ENCODE data around the gene KLHL42.

Gene KLHL42

DNA sequence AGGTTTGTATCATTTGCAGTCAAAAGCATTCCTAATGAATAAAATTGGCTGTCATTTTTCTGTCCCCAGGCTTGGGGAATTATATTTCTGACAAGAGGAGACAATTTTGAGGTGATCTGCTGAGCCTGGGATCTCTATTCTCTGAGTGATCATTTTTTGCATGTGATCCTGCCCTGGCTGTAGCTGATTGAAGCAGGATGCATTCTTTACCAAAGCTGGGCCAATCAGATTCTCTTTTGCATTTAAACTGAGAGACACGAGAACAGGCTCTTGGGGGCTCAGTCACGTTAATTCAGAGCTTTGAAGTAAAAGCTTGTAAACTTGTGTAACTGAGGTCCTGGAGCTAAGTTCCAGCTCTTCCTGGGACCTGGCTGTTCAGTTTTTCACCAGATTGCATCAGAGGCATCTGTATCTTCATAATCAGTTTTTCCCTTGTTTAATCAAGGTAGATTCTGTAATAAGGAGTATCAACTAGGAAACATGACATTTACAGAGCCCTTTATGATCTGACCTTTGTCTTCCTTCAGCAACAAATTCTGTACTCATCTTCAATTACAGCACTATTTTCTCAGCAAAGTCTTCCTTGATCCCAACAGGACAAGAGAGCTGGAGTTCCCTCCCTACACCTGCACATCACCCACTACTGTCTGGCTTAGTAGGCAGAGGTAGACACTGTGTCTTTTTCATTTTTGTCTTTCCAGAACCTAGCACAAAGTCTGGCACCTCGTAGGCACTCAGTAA is 35.0 kb downstream of the KLHL42 start:
- Mint-ChIP-seq H3K27me3 (peaks cover 7% of the 10 kb centered on the region), H3K27ac (no peak overlapping the region), H3K4me1 (ENCODE audit: low read depth) (peaks cover 5% of the 10 kb centered on the region), H3K36me3 (ENCODE audit: low read depth) (no peaks in the 10 kb centered on the region), H3K4me3 (no peak overlapping the region), H3K9me3 (no peaks in the 10 kb centered on the region)
- intact Hi-C loops (cut with micrococcal nuclease), result no loop called here

DNA sequence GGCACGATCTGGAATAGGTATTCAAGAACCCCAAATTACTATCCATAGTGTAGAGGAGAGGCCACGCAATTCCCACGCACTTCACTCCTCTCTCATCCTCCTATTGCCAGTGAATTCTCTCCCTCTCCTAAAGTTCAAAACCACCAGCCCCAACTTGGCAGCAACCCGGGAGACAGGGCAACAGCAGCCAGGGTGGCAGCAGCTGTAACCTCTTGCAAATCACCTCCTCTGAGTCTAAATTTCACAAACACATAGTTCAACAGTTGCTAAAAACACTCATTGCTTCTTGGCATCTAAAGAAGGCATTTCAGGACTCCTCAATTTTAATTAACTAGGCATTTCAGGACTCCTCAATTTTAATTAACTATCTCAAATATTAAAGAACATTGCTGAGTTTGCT is 37.7 kb downstream of the KLHL42 start:
- intact Hi-C loops (cut with micrococcal nuclease), result no loop called here
- Mint-ChIP-seq H3K4me3 (no peak overlapping the region), H3K9me3 (no peaks in the 10 kb centered on the region), H3K4me1 (ENCODE audit: low read depth) (peaks cover 5% of the 10 kb centered on the region), H3K27ac (no peak overlapping the region), H3K36me3 (ENCODE audit: low read depth) (no peaks in the 10 kb centered on the region), H3K27me3 (peaks cover 3% of the 10 kb centered on the region)

DNA sequence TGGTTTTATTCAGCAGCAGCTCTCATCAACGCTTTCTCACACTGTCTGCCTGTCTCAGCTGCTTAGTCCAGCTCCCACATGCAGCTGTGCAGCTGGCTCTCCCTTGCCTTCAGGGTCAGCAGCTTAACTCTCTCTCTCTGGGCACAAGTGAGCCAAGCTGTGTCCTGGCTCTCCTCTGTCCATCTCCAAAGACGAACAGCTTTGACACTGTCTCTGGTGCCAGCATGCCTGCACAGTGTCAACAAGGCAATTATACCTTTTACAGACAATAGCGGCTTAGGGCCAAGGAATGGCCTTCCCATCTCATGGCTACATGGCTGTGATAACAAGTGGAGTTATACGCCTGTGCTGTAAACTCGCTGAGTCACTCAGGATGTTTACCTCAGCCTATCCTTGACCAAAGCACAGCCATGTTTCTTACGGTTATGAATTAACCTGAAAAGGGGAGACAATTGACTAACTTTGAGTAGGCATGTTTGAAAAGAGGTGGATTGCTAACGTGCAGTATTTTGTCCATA is 38.4 kb downstream of the KLHL42 start:
- peaks cover 3% of the 10 kb centered on the region for H3K27me3 Mint-ChIP-seq
- intact Hi-C loops (cut with micrococcal nuclease), result no loop called here
- peaks cover 5% of the 10 kb centered on the region for H3K4me1 Mint-ChIP-seq (ENCODE audit: low read depth)

GRCh38 chr12:27820564-27820963 is 40.5 kb downstream of the KLHL42 start:
- Mint-ChIP-seq H3K36me3 (ENCODE audit: low read depth) (no peaks in the 10 kb centered on the region), H3K4me3 (no peak overlapping the region), H3K27ac (no peak overlapping the region), H3K4me1 (ENCODE audit: low read depth) (no peaks in the 10 kb centered on the region), H3K9me3 (no peaks in the 10 kb centered on the region), H3K27me3 (peaks cover 6% of the 10 kb centered on the region)
- intact Hi-C loops (cut with micrococcal nuclease), result no loop called here

More for the DNA sequence above, 38.4 kb downstream of the KLHL42 start:
- no peak overlapping the region for H3K4me3 Mint-ChIP-seq
- no peak overlapping the region for H3K27ac Mint-ChIP-seq
- H3K36me3 Mint-ChIP-seq (ENCODE audit: low read depth), result no peaks in the 10 kb centered on the region
- no peaks in the 10 kb centered on the region for H3K9me3 Mint-ChIP-seq

DNA sequence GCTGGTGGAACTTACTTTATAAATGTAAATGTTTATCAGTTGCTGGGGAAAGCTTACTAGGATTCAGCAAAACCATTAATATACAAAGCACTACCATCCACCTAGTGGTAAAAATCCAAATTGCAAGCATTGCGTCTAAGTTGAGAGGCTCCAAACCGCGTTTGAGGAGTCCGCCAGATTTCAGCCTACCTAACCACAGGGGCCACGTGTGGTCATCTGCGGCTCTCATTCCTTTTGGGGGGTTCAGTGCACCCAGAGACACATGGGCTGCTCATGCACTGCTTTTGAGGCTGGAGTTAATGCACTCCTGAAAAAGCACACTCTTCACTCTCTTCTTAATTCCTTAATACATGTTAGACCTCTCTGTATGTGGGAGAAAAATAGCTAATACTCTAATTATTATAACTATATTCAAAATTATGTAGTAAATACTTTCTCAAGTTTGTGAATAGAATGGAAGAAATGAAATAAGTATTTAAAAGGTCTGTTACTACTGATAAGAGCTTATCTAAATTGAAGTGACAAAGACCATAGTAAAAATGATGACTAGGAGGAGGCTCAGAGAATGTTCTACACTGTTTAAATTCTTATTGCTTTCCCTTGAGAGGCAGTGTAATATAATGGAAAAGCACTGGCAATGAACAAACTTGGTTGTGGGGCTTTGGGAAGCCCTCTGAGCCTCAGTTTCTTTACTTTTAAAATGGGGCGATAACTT is 41.4 kb downstream of the KLHL42 start:
- H3K4me3 Mint-ChIP-seq, result no peak overlapping the region
- H3K27me3 Mint-ChIP-seq, result peaks cover 5% of the 10 kb centered on the region
- no peaks in the 10 kb centered on the region for H3K9me3 Mint-ChIP-seq
- H3K4me1 Mint-ChIP-seq (ENCODE audit: low read depth), result no peaks in the 10 kb centered on the region
- H3K36me3 Mint-ChIP-seq (ENCODE audit: low read depth), result no peaks in the 10 kb centered on the region
- intact Hi-C loops (cut with micrococcal nuclease), result loop anchor here (1.0 kb wide), 1 partner anchor 88 kb away; no protein-coding TSS in a partner anchor
- H3K27ac Mint-ChIP-seq, result no peak overlapping the region

DNA sequence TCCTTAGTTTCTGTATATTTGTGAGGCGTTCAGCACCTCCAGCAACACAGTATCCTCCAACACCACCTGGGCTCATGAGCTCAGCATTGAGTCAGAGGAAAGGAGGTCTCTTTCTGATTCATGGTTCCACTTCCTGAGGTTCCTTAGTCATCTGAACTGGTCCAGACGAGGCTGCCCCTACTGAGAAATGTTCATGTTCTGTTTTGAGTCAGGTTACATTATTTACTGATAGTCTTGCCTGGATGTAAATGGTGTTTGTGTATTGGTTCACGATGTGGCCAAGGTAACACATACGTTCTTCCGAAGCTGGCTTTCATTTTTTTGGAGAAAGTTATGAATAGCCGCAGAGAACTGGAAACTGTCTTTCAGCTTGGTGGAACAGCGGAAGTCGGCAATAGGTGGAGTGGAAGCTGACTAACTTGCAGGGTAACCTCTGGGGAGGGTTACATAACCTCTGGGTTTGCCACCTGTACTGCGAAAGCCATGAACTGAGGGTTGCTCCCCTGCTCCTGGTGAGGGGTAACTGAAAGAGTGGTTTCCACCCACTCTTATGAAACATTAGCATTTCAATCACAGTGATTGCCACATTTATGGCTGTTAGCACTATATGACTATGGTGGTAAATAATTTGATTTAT is 42.2 kb downstream of the KLHL42 start:
- Mint-ChIP-seq H3K9me3 (no peaks in the 10 kb centered on the region), H3K36me3 (ENCODE audit: low read depth) (no peaks in the 10 kb centered on the region), H3K27ac (no peak overlapping the region), H3K4me1 (ENCODE audit: low read depth) (no peaks in the 10 kb centered on the region), H3K4me3 (no peak overlapping the region), H3K27me3 (peaks cover 5% of the 10 kb centered on the region)
- intact Hi-C loops (cut with micrococcal nuclease), result no loop called here

DNA sequence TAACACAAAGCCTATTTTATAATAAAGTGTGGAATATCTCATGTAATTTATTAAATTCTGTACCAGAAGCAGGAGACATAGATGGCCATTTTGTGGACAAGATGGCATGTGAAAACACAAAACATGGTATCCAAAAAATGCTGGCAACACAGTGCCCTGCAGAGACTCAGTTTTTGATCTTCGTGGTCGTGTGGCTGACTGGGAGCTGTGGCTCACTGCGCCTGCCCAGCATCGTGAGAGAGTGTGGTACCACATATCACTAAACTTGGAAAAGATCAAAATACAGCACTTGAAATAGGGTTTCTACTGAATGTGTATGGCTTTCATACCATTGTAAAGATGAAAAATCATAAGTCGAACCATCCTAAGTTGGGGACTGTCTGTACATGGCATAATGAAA is 43.0 kb downstream of the KLHL42 start:
- Mint-ChIP-seq H3K36me3 (ENCODE audit: low read depth) (no peaks in the 10 kb centered on the region), H3K4me1 (ENCODE audit: low read depth) (no peaks in the 10 kb centered on the region), H3K9me3 (no peaks in the 10 kb centered on the region), H3K27ac (no peak overlapping the region), H3K27me3 (peaks cover 5% of the 10 kb centered on the region), H3K4me3 (no peak overlapping the region)
- intact Hi-C loops (cut with micrococcal nuclease), result no loop called here

- intact Hi-C loops (cut with micrococcal nuclease), result no loop called here
- Mint-ChIP-seq H3K36me3 (ENCODE audit: low read depth) (no peaks in the 10 kb centered on the region), H3K4me3 (no peak overlapping the region), H3K27me3 (peaks cover 5% of the 10 kb centered on the region), H3K27ac (no peak overlapping the region), H3K9me3 (no peaks in the 10 kb centered on the region), H3K4me1 (ENCODE audit: low read depth) (no peaks in the 10 kb centered on the region)
These were observed 44.3 kb downstream of the KLHL42 start for GRCh38 chr12:27824126-27824842.

GRCh38 chr12:27826076-27826475 is 46.0 kb downstream of the KLHL42 start:
- intact Hi-C loops (cut with micrococcal nuclease), result no loop called here
- Mint-ChIP-seq H3K27ac (no peak overlapping the region), H3K4me3 (no peak overlapping the region), H3K27me3 (peaks cover 5% of the 10 kb centered on the region), H3K4me1 (ENCODE audit: low read depth) (no peaks in the 10 kb centered on the region), H3K9me3 (no peaks in the 10 kb centered on the region), H3K36me3 (ENCODE audit: low read depth) (no peaks in the 10 kb centered on the region)

DNA sequence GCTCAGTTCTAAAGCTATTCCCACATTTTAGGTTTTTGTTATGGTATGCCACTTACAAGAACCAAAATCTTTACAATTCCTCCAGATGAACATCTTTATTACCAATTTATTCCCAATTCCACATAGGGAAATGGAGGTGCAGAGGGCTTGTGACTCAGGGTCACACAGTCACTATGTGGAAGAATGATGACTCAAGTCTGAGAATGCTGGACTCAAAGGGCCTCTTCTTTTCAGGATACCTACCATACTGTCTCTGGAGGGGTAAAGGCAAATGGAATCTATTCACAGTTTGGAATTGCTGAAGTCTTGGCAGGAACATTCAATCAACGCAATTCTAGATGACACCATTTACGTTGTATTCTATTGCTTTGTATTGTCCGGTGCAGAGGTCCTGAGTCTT is 48.2 kb downstream of the KLHL42 start:
- Mint-ChIP-seq H3K27me3 (peaks cover 3% of the 10 kb centered on the region), H3K36me3 (ENCODE audit: low read depth) (no peaks in the 10 kb centered on the region), H3K4me1 (ENCODE audit: low read depth) (no peaks in the 10 kb centered on the region), H3K9me3 (no peaks in the 10 kb centered on the region), H3K4me3 (no peak overlapping the region), H3K27ac (no peak overlapping the region)
- intact Hi-C loops (cut with micrococcal nuclease), result no loop called here

DNA sequence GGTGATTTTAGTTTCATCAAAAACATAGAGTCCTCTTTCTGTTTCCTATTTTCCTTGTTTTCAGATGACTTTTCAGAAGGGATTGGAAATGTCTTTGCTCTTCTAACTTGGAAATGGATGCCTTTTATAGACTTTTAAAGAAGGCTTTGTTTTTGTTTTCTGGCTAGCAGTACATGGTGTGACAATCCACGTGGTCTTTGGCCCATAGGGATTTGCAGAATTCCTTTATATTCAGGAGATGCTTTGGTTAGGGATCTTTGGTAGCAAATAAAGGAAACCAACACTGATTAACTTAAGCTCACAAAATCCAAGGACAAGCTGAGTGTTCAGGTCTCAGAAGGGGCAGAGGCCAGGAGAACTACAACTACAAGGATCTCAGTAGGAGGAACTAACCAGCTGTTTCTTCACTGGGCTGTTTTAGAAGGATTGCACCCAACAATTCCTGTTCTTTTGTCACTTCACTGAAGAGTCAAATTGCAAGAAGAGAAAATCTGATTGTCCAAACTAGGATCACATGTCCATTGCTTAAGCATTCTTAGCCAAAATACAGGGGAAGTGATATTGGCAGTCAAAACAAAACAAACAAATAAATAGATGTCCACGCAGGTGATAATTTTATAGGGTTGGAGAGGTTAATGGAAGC is 58.6 kb downstream of the KLHL42 start:
- no peak overlapping the region for H3K27ac Mint-ChIP-seq
- intact Hi-C loops (cut with micrococcal nuclease), result no loop called here
- no peaks in the 10 kb centered on the region for H3K27me3 Mint-ChIP-seq
- H3K4me3 Mint-ChIP-seq, result no peak overlapping the region
- peaks cover 12% of the 10 kb centered on the region for H3K4me1 Mint-ChIP-seq (ENCODE audit: low read depth)
- H3K9me3 Mint-ChIP-seq, result no peaks in the 10 kb centered on the region
- H3K36me3 Mint-ChIP-seq (ENCODE audit: low read depth), result no peaks in the 10 kb centered on the region

GRCh38 chr12:27840229-27840999 is 60.4 kb downstream of the KLHL42 start:
- intact Hi-C loops (cut with micrococcal nuclease), result no loop called here
- Mint-ChIP-seq H3K4me3 (no peak overlapping the region), H3K27ac (no peak overlapping the region), H3K4me1 (ENCODE audit: low read depth) (peaks cover 12% of the 10 kb centered on the region), H3K36me3 (ENCODE audit: low read depth) (no peaks in the 10 kb centered on the region), H3K27me3 (no peaks in the 10 kb centered on the region), H3K9me3 (no peaks in the 10 kb centered on the region)

- Mint-ChIP-seq H3K4me1 (ENCODE audit: low read depth) (peaks cover 12% of the 10 kb centered on the region), H3K9me3 (no peaks in the 10 kb centered on the region), H3K36me3 (ENCODE audit: low read depth) (no peaks in the 10 kb centered on the region), H3K27me3 (no peaks in the 10 kb centered on the region), H3K4me3 (no peak overlapping the region), H3K27ac (no peak overlapping the region)
- intact Hi-C loops (cut with micrococcal nuclease), result no loop called here
These were observed 61.4 kb downstream of the KLHL42 start for GRCh38 chr12:27841392-27841882.
